Activated T-helper 2 cell treated with anti-CD3 and anti-CD28 coated beads, Interferon-gamma antibody, Interleukin-2, Interleukin-4, amounts not matched to agents 10 μg/mL and 5 μg/mL and 100 μg/mL, durations not matched to agents 14 hours and 24 hours and 36 hours (primary cell): ENCODE measurements around the gene ZNF234. TPM values are rescaled to one million over a fixed set of nuclear protein-coding genes. Genes with fewer than 3 reads are reported as not detected.
"Not testable (repeated sequence)": the region's sequence is repeated elsewhere in the genome, so short reads cannot be mapped to it uniquely, and the experiment has no call there.

Experiments
- DNase-seq: peaks from one replicate; pipeline ENCODE4 v3.0.0; 2021; ENCODE audit warnings: low spot score
- H3K27ac Mint-ChIP-seq: one replicate; pipeline ENCODE4 v1.8.0; 2021; ENCODE audit warnings: mixed read lengths
- H3K27me3 Mint-ChIP-seq: one replicate; pipeline ENCODE4 v1.8.0; 2021; ENCODE audit warnings: low read depth, mixed read lengths
- H3K36me3 Mint-ChIP-seq: one replicate; pipeline ENCODE4 v1.8.0; 2021; ENCODE audit warnings: low read depth, mixed read lengths
- H3K4me1 Mint-ChIP-seq: one replicate; pipeline ENCODE4 v1.8.0; 2021; ENCODE audit warnings: low read depth, mixed read lengths
- H3K4me3 Mint-ChIP-seq: one replicate; pipeline ENCODE4 v1.8.0; 2021; ENCODE audit warnings: low read depth, mild to moderate bottlenecking, moderate library complexity, mixed read lengths
- H3K9me3 Mint-ChIP-seq: one replicate; pipeline ENCODE4 v1.8.0; 2021; ENCODE audit warnings: mixed read lengths
- intact Hi-C: fragments of 100-400 bp; cut with micrococcal nuclease; formaldehyde crosslinking; loops from one replicate; pipeline ENCODE4 v1.15.1; 2023
- total RNA-seq: library from RNA; stranded (reverse); gene quantifications from 2 replicates; pipeline ENCODE4 v1.2.3, GENCODE V29; 2022

ZNF234 gene
- total RNA-seq, 1 donor from 2014 or later = 10.3 TPM

GRCh38 chr19:44196772-44197171 lies 55.4 kb downstream of the ZNF234 start:
- DNase-seq = no peak
- intact Hi-C loops = no loop called here
- Mint-ChIP-seq H3K27ac (no peak overlapping the region), H3K4me1 (no peaks in the 10 kb centered on the region), H3K4me3 (no peak overlapping the region), H3K9me3 (peaks cover 22% of the 10 kb centered on the region), H3K27me3 (no peaks in the 10 kb centered on the region), H3K36me3 (no peaks in the 10 kb centered on the region)

GRCh38 chr19:44202470-44202869 lies 61.1 kb downstream of the ZNF234 start:
- peaks cover 33% of the 10 kb centered on the region for H3K9me3 Mint-ChIP-seq
- intact Hi-C loops = no loop called here
- no peak for DNase-seq
- peaks cover 10% of the 10 kb centered on the region for H3K36me3 Mint-ChIP-seq
- H3K27ac Mint-ChIP-seq = no peak overlapping the region
- H3K27me3 Mint-ChIP-seq = no peaks in the 10 kb centered on the region
- H3K4me3 Mint-ChIP-seq = no peak overlapping the region
- H3K4me1 Mint-ChIP-seq = peaks cover 5% of the 10 kb centered on the region

DNA sequence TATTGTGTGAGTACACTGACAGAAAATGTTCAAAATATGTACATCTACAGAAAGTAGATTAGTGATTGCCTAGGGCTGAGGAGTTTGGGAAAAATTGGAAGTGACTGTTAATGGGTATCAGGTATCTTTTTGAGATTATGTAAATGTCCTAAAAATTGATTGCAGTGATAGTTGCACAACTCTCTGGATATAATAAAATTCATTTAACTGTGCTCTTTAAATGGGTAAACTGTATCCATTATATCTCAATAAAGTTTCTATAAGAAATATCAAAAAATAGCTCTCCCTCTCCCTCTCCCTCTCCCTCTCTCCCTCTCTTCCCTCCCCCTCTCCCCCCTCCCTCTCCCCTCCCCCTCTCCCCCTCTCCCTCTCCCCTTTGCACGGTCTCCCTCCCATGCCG lies 61.6 kb downstream of the ZNF234 start:
- intact Hi-C loops = no loop called here
- H3K4me1 Mint-ChIP-seq = peaks cover 8% of the 10 kb centered on the region
- no peaks in the 10 kb centered on the region for H3K27me3 Mint-ChIP-seq
- H3K4me3 Mint-ChIP-seq = no peak overlapping the region
- H3K9me3 Mint-ChIP-seq = peaks cover 33% of the 10 kb centered on the region
- peaks cover 10% of the 10 kb centered on the region for H3K36me3 Mint-ChIP-seq
- no peak overlapping the region for H3K27ac Mint-ChIP-seq
- no peak for DNase-seq

DNA sequence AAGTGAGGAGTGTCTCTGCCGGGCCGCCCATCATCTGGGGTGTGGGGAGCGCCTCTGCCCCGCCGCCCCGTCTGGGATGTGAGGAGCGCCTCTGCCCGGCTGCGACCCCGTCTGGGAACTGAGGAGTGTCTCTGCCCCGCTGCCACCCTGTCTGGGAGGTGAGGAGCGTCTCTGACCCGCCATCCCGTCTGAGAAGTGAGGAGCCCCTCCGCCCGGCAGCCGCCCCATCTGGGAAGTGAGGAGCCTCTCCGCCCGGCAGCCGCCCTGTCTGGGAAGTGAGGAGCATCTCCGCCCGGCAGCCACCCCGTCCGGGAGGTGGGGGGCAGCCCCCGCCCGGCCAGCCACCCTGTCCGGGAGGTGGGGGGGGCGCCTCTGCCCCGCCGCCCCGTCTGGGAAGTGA lies 62.5 kb downstream of the ZNF234 start:
- intact Hi-C loops, H3K27ac Mint-ChIP-seq, DNase-seq, H3K27me3 Mint-ChIP-seq, H3K4me3 Mint-ChIP-seq, H3K4me1 Mint-ChIP-seq: not testable (repeated sequence)
- peaks cover 40% of the 10 kb centered on the region for H3K9me3 Mint-ChIP-seq
- H3K36me3 Mint-ChIP-seq = peaks cover 10% of the 10 kb centered on the region

GRCh38 chr19:44204772-44205171 lies 63.4 kb downstream of the ZNF234 start:
- no peaks in the 10 kb centered on the region for H3K27me3 Mint-ChIP-seq
- peaks cover 10% of the 10 kb centered on the region for H3K36me3 Mint-ChIP-seq
- H3K9me3 Mint-ChIP-seq = peaks cover 46% of the 10 kb centered on the region
- DNase-seq = no peak
- H3K4me3 Mint-ChIP-seq = no peak overlapping the region
- H3K4me1 Mint-ChIP-seq = peaks cover 8% of the 10 kb centered on the region
- intact Hi-C loops = loop anchor here (5.0 kb wide), 1 partner anchor 98 kb away; no protein-coding TSS in a partner anchor
- no peak overlapping the region for H3K27ac Mint-ChIP-seq

GRCh38 chr19:44207126-44207803 lies 65.9 kb downstream of the ZNF234 start:
- peak; percentile 71 for DNase-seq
- peaks cover 8% of the 10 kb centered on the region for H3K4me1 Mint-ChIP-seq
- H3K4me3 Mint-ChIP-seq = peak overlapping the region; percentile 85
- H3K27ac Mint-ChIP-seq = peak overlapping the region; percentile 76
- H3K9me3 Mint-ChIP-seq = peaks cover 55% of the 10 kb centered on the region
- H3K27me3 Mint-ChIP-seq = no peaks in the 10 kb centered on the region
- intact Hi-C loops = loop anchor here (1.0 to 5.0 kb wide), 2 partner anchors 43 to 95 kb away; no protein-coding TSS in a partner anchor
- peaks cover 13% of the 10 kb centered on the region for H3K36me3 Mint-ChIP-seq

Other genes starting within 250 kb of the ZNF234 start
- 11.1 and 12.2 TPM in 2 replicates for gene ZNF45, start 206.3 kb upstream of the ZNF234 start, total RNA-seq
- 0.92 and 1.4 TPM in 2 replicates for gene ZNF221, start 190.3 kb upstream of the ZNF234 start, total RNA-seq
- gene ZNF155, start 157.4 kb upstream of the ZNF234 start, total RNA-seq = 4.7 and 5.5 TPM in 2 replicates
- 3.8 and 4.5 TPM in 2 replicates for gene ZNF230, start 138.6 kb upstream of the ZNF234 start, total RNA-seq
- 0.99 and 1.8 TPM in 2 replicates for gene ZNF222, start 116.2 kb upstream of the ZNF234 start, total RNA-seq
- gene ZNF223, start 89.5 kb upstream of the ZNF234 start, total RNA-seq = not detected in 2 replicates
- gene ZNF284, start 69.4 kb upstream of the ZNF234 start, total RNA-seq = 1.1 and 1.4 TPM in 2 replicates
- gene ZNF224, start 47.2 kb upstream of the ZNF234 start, total RNA-seq = 19.4 and 22.3 TPM in 2 replicates
- gene ZNF225, start 28.2 kb upstream of the ZNF234 start, total RNA-seq = 3.5 and 3.6 TPM in 2 replicates
- gene ZNF226, start 23.5 kb downstream of the ZNF234 start, total RNA-seq = 6.6 and 9.8 TPM in 2 replicates
- 17.6 and 17.7 TPM in 2 replicates for gene ZNF227, start 71.0 kb downstream of the ZNF234 start, total RNA-seq
- not detected in 2 replicates for gene ZNF233, start 118.3 kb downstream of the ZNF234 start, total RNA-seq
- 2.7 and 3.1 TPM in 2 replicates for gene ZNF235, start 163.5 kb downstream of the ZNF234 start, total RNA-seq
- gene ZNF112, start 215.1 kb downstream of the ZNF234 start, total RNA-seq = not detected in 2 replicates